HG03139 (cell line): ENCODE results near the gene NPRL2.
A peak's percentile ranks its signal among the peaks of the same experiment; 100 is the strongest.
"Not testable (repeated sequence)": the region's sequence is repeated elsewhere in the genome, so short reads cannot be mapped to it uniquely, and the experiment has no call there.

ENCODE experiments used
- ATAC-seq: cut with Tn5 transposase; IDR thresholded peaks from one replicate; pipeline ENCODE4 v1.9.1; 2021; ENCODE audit not compliant: unreplicated experiment

NPRL2 gene

DNA sequence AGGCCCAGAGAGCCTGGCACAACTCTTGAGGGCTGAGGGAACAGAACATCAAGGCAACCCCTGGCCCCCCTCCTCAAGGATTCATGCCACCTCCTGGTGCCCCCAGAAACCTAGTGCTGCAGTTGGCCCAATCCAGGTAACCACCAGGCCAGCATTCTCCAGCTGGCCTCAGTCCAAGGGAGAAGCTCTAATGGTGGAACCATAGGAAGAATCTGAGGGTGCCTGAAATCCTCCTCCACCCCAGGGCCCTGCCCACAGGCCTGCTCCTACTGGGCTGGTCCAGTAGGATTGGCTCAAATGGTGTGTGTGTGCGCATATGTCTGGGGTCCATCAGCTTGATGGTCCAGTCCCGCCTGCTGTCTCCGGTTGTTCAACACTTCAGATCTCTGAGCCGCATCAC lies 35.8 kb downstream of the NPRL2 start:
- ATAC-seq = no peak

- no peak for ATAC-seq
Measured at GRCh38 chr3:50314342-50314741, 36.2 kb downstream of the NPRL2 start.

GRCh38 chr3:50312041-50312440 lies 38.5 kb downstream of the NPRL2 start:
- ATAC-seq = not testable (repeated sequence)

GRCh38 chr3:50304601-50305000 lies 46.0 kb downstream of the NPRL2 start:
- no peak for ATAC-seq

DNA sequence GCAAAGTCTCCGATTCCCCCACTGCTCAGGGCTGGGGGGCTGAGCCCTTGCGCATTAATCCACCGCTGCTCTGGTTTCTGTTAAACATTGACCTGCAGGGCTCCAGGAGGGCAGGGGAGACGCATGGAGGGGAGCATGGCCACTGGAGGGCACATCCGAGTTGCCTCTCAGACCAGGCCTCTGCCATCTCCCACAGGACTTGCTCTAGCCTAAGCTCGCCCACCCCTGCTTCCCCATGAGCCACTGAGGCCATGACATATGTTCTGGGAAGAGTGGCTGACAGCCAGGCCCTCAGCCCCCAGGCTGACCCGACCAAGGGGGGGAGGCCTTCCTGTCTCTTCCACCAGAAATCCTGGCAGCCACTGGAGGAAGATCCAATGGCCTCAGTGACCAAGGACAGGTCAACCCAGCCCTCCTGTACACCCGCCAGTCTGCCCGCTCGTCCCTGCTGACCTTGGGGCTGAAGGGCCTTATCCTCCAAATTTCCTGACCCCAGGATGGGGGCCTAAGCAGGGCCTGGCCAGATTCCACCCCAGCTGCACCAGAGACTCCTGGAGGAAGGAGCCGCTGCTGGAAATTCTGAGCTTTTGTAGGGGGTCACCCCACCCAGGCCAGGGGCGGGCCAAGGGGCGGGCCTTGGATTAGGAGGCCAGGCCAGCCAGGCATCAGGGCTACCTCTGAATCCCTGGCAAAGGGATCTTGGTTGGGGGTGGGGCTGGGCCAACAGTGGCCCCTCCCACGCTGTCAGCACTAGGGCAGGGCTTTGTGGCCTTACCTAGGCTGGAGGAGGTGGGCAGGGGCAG lies 47.4 kb downstream of the NPRL2 start, which contains the start of gene HYAL1:
TSS of gene HYAL1 (minus strand) at position 562 of the 803 bp plus-strand sequence. CDS start 618 bp downstream, outside the sequence.
- ATAC-seq = no peak

DNA sequence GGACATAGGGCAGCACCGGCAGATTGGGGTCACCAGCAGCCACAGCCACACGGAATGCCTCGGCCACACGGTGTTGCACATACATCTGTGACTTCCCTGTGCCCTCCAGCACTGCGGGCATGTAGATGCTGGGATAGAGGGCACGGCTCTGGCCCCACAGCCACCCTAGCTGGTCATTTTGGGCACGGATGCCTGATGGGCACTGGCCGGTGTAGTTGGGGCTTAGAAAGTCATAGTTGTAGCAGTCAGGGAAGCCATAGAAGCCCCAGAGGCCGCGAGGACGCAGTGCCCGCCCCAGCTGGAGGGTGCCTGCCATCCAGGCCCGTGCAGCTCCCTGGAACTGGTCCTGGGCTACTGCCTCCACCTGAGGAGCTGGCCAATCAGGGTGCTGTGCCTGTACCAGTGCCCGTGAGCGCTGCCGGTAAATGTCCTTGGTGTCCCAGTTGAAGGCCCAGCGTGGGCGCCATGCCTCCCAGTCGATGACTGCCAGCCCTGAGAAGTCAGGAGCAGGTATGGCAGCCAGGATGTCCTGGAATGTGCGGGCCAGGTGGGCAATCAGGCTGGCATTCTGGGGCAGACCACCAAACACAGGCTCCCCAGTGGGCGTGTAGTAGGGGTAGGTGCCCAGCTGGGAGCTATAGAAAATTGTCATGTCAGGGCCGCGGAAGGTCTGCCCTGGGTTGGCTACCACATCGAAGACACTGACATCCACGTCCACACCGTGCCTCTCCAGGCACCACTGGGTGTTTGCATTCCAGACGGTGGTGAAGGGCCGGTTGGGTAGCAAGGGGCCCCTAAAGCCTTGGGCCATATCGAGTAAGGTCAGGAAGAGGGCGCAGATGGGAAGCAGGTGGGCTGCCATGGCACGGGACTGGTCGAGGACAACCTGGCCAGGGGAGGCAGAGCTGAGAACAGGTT lies 48.2 kb downstream of the NPRL2 start:
- no peak for ATAC-seq

DNA sequence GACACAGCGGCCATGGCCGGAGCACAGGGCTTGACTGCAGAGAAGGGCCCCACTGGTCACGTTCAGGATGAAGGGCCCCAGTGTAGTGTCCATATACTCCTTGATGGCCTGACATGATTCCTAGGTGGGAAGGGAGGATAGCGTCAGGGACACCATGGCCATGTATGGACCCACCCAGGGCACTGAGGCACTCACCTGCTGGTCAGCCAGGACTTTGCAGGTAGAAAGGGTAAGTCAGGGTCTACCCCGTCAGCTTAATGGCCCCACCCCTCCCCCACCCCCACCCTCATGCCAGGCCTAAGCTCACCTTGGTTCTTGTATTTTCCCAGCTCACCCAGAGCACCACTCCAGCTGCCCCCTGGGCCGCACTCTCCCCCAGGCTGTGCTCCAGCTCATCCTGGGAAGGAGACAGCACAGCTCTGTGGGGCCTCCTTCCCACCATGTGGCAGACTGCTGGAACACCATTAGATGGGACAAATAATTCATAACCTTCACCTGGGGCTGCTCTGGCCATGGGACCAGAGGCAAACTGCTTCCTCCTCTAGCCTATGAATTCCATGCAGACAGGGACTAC lies 49.8 kb downstream of the NPRL2 start:
- ATAC-seq = no peak

DNA sequence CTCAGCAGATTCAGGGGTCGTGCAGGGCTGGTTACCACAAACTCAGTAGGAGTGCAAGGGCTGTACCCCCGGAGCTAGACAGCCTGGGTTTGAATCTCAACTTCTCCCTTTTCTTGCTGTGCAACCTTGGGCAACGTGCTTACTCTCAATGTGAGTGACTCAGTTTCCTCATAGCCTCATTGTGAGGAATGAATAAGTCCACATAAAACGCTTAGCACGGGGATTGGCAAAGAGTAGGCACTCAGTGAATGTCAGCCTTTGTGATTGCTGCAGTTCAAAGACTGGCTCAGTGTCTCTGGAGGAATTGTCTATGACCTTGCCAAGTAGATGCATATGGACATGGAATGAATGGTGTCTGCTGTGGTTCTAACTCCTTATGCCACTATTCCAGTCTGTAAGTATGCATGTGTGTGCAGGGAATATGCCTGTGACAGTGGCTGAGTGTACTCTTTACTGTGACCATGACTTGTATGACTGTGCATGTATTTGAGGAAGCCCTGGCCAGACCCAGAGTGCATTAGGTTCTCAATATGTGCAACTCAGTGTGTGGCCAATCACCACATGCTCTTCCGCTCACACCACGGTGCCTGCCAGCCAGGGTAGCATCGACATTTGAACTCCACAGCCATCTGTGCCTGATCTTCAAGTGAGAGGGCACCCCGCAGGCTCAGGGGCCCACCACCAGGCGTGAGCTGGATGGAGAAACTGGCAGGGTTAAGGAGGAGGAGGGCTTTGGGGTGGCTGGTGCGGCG lies 50.5 kb downstream of the NPRL2 start:
- no peak for ATAC-seq

DNA sequence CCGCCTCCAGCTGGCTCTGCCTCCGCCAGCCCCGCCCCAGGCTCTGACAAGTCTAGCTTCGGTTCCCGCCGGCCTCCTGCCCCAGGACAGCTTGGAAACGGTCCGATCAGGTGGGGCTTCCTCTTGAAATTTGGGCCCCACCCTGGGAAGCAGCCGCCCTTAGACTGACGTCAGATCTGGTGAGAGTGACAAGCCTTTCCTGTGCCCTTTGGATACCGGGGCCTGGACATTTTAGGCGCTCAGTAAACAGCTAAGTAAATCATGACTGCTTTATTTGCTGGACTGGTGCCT lies 51.0 kb downstream of the NPRL2 start:
- no peak for ATAC-seq

GRCh38 chr3:50298836-50299637 lies 51.5 kb downstream of the NPRL2 start, which contains the start of the genes HYAL3 and NAA80:
HYAL3 (minus strand) TSS chr3:50299405; CDS start chr3:50295602, 3,803 bp downstream.
NAA80 (minus strand) TSS chr3:50299405; CDS start chr3:50297463, 1,942 bp downstream.
- peak; percentile 80 for ATAC-seq

GRCh38 chr3:50297896-50298725 lies 52.5 kb downstream of the NPRL2 start:
- no peak for ATAC-seq

DNA sequence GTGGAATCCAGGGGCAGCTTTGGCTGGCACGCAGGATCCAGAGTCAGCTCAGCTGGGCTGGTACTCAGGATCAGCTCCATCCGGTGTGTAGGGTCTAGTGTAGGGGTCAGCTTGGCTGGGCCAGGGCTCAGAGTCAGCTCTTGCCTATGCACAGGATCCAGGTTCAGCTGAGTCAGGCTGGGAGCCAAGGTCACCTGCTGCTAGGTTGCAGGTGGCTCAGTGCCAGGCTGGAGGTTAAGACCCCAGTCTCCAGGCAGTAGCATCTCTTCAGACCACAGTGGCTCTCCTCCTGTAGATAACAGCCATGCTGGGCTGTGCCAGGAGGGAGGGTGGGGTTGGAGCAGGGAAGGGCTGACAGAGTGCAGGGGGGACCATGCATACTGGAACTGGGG lies 53.2 kb downstream of the NPRL2 start:
- no peak for ATAC-seq
